IPS-18c (cell line): ENCODE data around the gene DHRS4.
A peak's percentile ranks its signal among the peaks of the same experiment; 100 is the strongest.
"Not testable (repeated sequence)": the region's sequence is repeated elsewhere in the genome, so short reads cannot be mapped to it uniquely, and the experiment has no call there.

Experiments
- H3K4me3 ChIP-seq: 2 replicates; pipeline ENCODE4 v1.7.0; 2013; ENCODE audit warnings: low read depth, mild to moderate bottlenecking, low read length, moderate library complexity; ENCODE audit not compliant: insufficient read depth
- H3K9me3 ChIP-seq: one replicate; pipeline ENCODE4 v1.6.1; 2013; ENCODE audit warnings: mild to moderate bottlenecking, low read length, moderate library complexity; ENCODE audit not compliant: control insufficient read depth, insufficient read depth

DHRS4 gene

DNA sequence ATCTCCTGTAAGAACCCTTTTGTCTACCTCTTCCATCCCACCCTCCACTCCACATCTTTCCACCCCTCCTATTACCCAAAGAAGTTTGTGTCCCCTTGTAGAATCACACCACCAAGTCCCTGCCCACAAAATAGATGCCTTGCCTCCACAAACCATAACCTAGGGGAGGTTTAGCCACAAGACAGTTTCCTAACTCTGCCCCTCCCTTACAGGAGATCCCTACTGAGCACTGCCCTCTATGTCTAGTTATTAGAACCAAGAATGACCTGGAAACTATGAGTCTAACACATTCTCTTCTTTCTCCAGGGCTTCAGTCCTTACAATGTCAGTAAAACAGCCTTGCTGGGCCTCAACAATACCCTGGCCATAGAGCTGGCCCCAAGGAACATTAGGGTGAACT lies 47.5 kb downstream of the DHRS4 start:
- H3K4me3 ChIP-seq, H3K9me3 ChIP-seq: not testable (repeated sequence)

DNA sequence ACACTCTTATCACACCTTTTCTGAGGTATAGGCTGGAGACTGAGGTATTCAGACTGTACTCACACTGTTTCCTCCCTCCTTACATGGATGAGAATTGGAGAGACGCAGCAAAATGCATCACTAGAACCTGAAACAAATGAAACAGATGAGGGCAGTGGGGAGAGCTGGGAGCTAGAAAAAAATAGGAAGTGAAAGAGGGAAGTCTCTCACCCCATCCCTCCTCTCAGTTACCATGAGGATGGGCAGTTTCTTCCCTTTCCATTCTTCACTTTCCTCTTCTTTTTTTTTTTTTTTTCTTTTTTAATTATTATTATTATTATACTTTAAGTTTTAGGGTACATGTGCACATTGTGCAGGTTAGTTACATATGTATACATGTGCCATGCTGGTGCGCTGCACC lies 48.1 kb downstream of the DHRS4 start:
- not testable (repeated sequence) for H3K4me3 ChIP-seq, H3K9me3 ChIP-seq

DNA sequence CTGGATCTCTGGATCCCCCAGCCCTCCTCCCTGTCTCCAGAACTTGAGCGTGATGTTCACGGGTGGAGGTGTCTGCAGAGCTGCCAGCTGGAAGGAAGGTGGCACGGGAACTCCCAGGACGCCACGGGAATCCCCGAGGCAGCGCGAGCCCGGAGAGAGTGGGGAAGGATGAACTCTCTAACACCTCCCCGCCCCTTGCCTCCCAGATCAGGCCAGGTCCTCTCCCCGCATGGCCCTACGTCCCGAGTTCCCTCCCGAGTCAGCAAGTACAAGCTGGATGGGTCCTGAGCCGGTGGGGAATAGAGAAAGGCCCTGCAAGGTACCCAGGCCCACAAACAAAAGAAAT lies 52.9 kb downstream of the DHRS4 start:
- not testable (repeated sequence) for H3K4me3 ChIP-seq, H3K9me3 ChIP-seq

DNA sequence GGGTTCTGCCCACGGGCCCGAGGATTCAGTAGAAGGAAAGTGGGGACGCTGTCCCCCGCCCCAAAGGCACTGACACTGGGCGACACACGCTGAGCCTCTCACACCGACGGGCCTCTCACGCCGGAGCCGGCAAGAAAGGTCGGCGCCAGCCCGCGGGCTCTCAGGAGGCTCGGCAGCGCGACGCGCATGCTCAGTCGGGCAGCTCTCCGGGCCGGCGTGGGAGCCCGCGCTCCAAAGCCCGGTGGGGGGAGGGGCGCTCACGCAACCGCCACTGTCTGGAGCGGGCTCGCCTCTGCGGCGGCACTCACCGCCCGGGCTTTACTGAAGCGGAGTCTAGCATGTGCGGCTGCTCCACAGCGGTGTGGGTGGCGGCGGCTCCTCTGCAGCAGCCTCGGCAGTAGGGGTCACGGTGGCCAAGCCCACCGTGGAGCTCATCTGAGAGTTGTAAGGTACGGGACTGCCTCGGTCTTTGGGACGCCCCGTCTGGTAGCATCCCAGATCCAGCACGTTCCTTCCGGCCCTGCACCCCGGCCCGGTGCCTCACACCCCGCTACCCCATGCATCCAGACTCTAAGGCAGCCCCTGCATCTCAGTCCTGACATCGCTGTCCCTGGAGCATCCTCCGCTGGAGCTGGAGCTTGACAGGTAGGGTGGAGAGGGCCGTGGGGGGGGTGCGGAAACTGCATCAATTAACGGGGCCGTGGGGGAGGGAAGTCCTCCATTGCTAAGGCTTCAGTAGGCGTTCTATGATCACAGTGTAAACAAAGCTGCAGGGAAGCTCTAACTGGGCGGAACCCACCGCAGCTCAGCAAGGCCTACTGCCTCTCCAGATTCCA lies 53.5 kb downstream of the DHRS4 start:
- peak overlapping the region; percentile 20; the same call in 1 of the 2 replicates for H3K4me3 ChIP-seq
- H3K9me3 ChIP-seq = not testable (repeated sequence)

DNA sequence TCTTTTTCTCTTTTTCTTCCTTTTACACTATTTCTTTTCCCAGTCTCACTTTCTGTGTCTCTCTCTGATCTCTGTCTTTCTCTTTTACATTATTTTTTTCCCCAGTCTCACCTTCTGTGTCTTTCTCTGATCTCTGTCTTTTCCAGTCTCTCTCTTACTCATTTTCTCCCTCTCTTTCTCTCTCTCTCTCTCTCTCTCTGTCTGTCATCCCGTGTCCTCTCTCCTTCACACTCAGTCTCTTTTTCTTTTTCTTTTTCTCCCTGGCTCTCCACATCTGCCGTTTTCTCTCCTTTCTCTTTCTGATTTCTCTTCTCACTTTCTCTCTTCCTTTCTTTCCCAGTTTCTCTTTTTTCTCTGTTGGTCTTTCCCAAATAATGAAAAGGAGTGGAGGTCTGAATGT lies 57.5 kb downstream of the DHRS4 start:
- Histone ChIP-seq H3K9me3 (no peaks in the 10 kb centered on the region), H3K4me3 (no peak overlapping the region)

DNA sequence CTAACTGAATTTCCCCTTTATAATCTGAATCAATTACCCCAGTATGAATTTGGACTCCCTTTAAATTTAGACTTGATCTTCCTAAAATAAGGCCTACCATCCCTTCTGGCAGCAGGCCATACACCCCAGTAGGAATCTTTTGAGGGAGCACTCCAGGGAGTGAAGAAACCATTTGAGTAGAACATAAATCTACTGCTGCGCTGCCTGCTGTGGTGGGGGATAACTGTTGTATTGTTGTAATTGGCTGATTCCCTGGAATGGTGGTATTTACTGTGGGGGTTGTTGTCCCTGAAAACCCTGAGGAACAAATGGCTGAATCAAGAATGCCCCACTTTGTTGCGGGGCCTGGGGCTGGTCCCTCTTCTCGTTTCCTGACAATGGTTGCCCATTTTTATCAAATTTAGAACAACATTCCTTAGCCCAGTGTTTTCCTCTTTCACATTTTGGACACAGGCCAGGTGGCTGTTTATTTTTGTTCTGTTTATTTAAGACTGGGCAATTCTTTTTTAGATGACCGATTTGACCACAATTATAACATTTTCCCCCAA lies 59.2 kb downstream of the DHRS4 start:
- not testable (repeated sequence) for H3K9me3 ChIP-seq, H3K4me3 ChIP-seq

DNA sequence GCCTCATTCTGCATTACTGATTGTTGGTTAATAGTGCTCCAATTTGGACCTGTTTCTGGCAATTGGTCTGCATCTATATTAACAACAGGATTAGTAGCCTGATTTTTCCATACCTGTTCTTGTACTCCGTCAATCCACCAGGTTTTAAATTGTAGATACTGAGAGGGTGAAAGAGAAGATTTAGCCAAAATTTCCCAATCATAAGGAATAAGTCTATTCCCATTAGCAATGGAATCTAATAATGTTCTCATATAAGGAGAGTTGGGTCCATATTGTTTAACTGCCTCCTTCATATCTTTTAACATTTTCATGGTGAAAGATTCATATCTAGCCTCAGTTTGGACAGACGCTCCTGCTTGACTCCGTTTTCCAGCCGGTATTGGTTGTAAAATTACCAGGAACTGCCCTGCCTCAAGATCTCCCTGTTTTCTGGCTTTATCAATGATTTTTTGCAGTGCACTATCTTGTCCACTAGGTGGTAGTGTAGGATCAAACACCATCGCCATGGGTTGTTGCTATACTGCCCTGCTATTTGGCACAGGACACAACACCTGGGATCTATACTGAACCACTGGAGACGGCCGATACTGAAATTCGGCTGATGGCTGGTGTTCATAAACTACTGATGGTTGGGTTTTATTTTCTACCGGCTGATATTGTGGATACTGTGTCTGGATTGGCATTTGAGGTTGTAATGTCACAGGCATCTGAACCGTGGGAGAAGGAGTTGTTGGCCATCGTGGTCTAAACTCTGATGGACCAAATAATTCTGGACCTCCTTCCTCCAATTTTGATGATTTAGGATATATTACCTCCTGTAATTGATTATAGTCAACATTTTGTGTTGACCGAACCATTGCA lies 60.3 kb downstream of the DHRS4 start:
- Histone ChIP-seq H3K9me3 (no peaks in the 10 kb centered on the region), H3K4me3 (no peak overlapping the region)

DNA sequence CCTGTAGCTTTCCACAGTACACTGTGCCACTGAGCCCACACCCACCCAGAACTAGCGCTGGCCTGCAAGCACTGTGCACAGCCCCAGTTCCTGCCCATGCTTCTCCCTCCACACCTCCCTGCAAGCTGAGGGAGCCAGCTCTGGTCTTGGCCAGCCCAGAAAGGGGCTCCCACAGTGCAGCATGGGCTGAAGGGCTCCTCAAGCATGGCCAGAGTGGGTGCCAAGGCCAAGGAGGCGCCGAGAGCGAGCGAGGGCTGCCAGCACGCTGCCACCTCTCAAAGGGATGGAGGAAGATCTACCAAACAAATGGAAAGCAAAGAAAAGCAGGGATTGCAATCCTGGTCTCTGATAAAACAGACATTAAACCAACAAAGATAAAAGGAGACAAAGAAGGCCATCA lies 62.2 kb downstream of the DHRS4 start:
- not testable (repeated sequence) for H3K9me3 ChIP-seq, H3K4me3 ChIP-seq
